HG03066 (cell line): Measurements from ENCODE around the gene CASP9.

Source experiments
- ATAC-seq: cut with Tn5 transposase; IDR thresholded peaks from one replicate; pipeline ENCODE4 v1.9.1; 2021; ENCODE audit warnings: low read depth; ENCODE audit not compliant: unreplicated experiment

CASP9 gene

DNA sequence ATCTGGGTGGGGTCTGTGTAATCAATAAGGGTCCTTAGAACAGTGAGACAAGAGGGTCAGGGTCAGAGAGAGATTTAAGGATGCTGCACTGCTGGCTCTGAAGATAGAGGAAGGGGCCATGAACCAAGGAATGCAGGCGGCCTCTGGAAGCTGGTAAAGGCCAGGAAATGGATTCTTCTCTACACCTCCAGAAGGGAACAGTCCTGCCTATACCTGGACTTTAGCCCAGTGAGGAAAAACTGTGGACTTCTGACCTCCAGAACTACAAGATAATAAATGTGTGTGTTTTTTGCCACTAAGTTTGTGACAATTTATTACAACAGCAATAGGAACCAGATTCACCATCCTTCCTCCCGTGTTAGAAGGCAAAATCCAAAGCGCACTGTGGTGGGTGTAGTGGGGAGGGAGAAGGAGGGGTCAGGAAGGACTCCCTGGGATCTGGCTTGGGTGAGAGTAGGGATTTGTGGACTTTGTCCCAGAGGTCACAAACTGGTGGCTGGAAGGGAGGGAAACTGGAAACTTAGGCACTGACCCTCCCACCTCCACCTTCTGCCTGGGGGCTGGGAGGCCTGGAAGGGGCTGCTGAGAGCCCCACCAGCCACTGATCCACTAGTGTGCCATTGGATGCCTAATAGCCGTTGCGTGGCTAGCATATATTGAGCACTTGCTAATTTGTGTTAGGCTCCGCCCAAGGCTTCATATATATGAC is 72.8 kb downstream of the CASP9 start:
- no peak for ATAC-seq

DNA sequence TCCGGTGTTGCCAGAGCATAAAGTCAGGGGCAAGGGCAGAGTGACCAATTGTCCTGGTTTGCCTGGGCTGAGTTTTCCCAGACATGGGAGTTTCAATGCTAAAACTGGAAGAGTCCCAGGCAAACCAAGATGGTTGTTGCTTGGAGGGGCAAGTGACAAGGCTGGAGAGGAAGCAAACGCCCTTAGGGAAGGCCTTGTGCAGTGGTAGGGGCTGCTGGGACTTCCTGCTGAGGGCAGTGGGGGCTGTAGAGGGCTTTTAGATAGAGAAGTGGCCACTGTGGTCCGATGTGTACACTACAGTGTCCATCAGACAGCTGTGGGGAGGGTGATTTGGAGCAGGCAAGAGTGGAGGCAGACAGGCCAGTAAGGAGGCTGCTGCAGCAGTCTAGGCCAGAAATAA is 74.4 kb downstream of the CASP9 start:
- ATAC-seq = no peak

DNA sequence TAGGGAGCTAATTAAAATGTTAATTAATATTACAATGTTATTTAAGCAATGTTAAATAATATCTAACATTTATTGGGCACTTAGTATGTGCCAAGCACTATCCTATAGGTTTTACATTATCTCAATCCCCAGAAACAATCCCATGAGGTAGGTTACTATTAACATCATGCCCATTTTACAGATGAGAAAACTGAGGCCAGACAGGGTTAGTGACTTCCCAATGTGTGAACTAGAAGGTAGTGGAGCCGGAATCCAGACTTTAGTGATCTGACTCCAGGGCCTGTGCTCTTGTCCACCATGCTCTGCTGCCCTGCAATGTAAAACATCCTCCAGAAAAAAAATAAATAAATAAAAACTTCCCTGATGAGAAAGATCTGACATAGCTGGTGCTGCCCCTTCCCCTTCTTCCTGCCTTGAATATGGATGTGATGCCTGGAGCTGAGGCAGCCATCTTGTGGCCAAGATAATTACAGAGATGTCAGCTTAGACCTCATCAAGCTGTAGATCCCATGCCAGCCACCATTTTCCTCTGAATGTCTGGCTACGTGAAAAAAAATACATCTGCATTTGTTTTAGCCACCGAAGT is 75.0 kb downstream of the CASP9 start:
- no peak for ATAC-seq

DNA sequence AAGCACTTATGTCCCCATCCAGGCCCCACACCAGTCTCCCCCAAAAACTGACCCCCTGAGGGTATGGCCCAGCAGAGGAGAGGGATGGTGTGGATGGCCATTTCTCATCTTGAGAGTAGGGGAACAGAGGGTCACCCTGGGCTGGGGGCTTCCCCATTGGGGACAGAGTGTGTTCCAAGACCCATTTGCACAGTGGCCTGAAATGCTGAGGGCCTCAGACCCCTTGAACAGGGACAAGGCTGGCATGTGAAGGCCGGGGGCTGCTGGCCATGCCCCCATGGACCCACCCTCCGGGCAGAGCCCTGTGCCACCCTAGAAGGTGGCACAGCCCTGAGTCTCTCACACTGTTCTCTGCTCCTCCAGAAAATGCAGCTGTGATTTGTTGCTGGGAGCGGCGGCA is 77.8 kb downstream of the CASP9 start:
- no peak for ATAC-seq

DNA sequence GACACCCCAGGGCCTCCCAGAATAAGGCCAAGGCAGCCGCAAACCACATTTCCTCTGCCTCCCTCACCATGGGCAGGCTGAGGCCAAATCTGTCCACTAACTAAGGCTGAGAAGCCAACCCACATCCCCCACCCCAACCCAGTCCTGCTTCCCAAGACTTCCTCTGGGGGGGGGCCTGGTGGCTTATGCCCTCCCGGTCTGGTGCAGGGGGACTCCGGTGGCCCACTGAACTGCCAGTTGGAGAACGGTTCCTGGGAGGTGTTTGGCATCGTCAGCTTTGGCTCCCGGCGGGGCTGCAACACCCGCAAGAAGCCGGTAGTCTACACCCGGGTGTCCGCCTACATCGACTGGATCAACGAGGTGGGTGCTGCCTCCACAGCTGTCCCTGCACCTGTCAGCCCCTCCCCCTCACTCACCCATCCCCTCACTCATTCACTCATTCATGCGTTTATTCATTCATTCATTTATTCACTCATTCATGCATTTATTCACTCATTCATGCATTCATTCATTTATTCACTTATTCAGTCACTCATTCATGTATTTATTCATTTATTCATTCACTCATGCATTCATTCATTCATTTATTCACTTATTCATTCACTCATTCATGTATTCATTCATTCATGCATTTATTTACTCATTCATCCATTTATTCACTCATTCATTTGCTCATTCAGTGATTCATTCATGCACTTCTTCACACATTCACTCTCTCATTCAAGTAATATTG is 78.5 kb downstream of the CASP9 start:
- no peak for ATAC-seq

DNA sequence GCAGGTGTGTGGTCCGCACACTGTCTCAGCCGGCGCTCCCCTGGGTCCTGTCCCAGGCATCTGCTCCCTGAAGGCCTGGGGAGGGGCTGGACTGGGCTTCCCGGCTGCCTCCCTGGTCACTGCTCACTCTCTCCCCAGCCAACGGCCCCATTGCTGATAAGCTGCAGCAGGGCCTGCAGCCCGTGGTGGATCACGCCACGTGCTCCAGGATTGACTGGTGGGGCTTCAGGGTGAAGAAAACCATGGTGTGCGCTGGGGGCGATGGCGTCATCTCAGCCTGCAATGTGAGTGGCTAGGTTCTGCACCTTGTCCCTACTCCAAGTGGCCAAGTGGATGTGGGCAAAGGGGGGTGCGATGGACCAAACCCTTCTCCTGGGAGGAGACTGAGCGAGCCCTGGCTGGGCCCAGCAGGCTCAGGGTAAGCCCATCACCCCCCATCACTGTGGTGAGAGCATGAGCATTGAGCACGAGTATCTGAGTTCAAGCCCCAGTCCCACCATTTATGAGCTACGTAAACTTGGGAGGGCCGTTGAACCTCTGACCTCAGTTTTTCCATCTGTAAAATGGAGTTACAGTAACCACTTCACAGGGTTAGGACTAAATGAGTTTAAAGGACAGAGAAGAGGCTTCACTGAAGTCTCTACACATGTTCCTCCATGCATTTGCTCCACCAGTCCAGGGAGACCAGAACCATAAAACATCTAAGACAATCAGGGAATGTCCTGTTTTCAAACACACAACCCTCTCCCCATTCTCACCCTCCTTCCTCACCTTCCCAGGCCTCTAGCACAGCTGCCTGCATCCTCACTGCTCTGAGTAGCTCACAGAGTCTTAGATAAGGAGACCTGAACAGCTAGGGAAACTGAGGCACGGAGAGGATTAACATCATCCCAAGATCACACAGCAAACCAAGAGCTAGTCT is 79.3 kb downstream of the CASP9 start:
- no peak for ATAC-seq

DNA sequence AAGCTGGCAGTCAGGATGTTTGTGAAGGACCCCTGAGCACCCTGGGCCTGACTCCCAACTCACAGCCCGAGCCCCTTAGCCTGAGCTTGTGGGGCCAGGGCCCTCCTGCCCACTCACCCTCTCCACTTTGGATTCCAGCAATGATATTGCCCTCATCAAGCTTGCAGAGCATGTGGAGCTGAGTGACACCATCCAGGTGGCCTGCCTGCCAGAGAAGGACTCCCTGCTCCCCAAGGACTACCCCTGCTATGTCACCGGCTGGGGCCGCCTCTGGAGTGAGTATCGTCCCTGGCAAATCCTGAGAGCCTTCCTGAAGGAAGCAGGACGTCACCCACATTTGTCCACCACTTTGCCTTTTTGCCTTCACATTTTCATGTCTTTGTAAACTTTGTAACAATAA is 80.7 kb downstream of the CASP9 start:
- ATAC-seq = no peak

DNA sequence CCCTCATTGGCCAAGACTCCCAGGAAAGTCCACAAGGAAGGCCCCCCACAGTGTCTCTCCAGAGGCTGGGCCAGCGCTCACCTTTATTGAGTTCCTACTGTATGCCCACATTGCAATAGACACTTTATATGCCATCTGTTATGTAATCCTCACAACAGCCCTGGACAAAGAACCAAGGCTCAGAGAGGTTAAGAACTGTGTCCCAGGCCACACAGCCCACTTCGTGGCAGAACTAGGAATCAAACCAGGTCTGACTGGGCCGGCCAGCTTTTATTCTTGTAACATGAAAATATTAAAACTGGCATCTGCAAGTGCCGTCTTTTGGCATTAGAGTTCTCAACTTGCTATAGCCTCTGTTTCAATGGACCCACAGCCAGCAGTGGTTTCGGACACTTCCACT is 81.3 kb downstream of the CASP9 start:
- ATAC-seq = no peak

DNA sequence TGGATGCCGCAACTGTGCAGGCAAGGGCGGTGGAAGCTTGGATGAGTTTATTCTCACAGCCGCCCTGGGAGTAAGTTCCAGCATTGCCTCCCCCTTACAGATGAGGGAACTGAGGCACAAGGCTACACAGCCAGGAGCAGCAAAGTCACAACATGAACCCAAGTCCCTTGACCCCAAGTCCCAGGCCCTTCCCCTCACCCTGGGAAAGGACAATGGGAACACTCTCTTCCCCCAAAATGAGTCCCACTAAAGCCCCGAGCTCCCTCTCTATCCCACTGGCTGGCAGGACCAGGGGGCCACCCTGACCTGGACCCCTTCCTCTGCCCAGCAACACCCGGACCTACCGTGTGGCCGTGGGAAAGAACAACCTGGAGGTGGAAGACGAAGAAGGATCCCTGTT is 81.9 kb downstream of the CASP9 start:
- no peak for ATAC-seq
